ENCODE data around the gene CDK4. TPM values are rescaled to one million over a fixed set of nuclear protein-coding genes. Genes with fewer than 3 reads are reported as not detected.
A peak's percentile ranks its signal among the peaks of the same experiment; 100 is the strongest.
"Not testable (repeated sequence)": the region's sequence is repeated elsewhere in the genome, so short reads cannot be mapped to it uniquely, and the experiment has no call there.

CDK4 gene
- total RNA-seq, 1 experiment from 2014 or later: 323 TPM

DNA sequence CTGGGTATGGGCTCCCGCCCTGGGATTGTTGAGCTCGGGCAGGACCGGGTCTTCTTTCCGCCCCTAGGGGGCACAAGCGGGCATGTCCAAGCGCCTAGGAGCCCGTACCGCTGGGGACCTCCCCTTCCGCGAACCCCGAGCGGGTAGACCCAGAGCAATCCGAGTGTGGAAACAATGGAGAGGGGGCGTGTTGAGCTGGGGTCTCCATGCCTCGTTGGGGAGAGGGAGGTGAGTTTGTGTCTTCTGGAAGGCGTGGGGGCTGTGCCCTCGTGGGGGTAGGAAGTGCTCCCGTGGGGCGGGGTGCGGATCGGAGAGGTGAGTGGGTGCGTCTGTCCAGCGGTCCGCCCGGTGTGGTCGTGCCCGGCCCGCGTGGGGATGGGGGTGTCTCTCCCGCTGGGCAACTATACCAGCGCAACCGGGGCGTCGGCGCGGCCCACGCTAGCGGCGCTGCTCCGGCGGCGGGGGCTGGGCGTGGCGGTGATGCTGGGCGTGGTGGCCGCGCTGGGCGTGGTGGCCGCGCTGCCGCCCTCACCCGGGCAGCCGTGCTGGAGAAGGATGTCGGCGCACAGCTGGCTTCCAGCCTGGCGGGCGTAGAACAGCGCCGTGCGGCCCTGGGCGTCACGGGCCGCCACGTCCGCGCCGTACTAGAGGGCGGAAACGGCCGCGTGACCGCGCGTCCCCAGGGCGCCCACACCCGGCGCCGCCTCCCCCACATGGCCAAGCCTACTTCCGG is 25.8 kb downstream of the CDK4 start:
- peak; percentile 74 for DNase-seq (ENCODE audit: low spot score)

DNA sequence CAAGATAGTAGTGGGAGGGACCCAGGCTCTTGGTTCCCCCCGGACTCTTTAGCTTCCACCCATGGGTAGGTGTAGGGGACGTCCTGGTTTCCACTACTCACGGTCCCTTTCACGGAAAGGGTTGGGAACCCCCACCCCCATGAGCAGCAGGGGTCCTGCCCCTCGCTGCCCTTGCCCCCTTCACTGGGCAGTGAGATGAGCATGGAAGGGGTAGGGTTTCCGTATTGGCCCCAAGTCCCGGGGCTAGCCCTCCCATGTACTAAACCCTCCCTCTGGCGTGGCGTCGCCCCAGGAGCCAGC is 26.3 kb downstream of the CDK4 start:
- no peak for DNase-seq (ENCODE audit: low spot score)

GRCh38 chr12:57724936-57725740 is 27.0 kb downstream of the CDK4 start:
- DNase-seq (ENCODE audit: low spot score): no peak

DNA sequence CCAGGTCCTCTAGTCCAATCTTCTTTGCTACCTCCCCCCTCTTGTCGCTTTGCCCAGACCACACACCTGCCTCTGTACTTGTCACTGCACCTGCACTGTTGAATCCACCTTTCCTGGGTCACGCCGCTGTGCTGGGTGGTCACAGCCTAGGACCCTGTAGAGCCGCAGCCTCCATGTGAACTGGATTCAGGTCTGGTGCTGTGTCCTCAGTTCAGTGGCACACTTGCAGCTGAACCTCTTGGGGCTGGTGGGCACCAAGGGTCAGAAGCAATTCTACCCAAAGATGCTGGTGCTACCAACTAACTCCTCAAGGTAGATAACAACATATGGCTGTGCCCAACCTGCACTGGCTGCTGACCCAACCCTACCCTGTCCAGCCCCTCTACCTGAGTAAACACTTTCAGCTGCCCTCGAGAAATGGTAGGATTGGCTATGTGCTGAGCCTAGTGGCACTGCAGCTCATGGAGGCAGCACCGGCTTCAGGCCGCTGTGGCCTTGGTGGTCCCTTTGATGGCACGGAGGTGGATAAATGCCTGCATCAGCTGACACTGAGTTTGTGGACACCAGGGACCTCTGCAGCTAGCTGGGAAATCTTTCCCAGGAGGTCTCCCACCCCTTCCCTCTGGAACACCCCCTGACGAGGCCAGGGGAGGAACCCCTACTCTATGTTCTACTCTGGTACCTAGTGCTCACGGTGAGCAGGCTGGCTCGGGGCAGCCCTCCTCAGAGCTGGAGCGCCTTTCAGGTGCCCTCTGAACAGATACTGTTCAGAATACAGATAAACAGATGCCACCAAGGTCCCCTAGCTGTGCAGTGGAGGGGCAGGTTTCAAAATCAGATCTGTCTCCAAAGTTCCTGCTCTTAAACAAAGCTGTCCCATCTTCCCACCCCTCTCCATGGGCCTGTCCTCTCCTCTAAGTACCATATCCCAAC is 27.8 kb downstream of the CDK4 start:
- DNase-seq (ENCODE audit: low spot score): no peak

DNA sequence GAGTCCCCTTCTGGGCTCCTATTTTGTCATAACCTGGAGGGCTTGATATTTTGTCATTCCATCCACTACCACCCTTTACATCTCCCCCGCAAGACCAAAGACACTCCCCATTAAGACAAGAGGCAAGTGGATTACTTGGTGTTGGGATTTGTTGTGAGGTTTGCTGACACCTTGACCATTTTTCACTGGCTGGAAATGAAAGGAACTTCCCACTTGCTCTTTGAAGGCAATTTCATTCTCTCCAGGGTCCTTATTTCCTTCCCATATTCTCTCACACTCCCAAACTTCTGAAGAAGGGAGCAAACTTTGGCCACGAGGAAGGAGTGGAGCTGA is 28.5 kb downstream of the CDK4 start:
- DNase-seq (ENCODE audit: low spot score): no peak

- no peak for DNase-seq (ENCODE audit: low spot score)
Measured at GRCh38 chr12:57722716-57723629, 29.1 kb downstream of the CDK4 start.

DNA sequence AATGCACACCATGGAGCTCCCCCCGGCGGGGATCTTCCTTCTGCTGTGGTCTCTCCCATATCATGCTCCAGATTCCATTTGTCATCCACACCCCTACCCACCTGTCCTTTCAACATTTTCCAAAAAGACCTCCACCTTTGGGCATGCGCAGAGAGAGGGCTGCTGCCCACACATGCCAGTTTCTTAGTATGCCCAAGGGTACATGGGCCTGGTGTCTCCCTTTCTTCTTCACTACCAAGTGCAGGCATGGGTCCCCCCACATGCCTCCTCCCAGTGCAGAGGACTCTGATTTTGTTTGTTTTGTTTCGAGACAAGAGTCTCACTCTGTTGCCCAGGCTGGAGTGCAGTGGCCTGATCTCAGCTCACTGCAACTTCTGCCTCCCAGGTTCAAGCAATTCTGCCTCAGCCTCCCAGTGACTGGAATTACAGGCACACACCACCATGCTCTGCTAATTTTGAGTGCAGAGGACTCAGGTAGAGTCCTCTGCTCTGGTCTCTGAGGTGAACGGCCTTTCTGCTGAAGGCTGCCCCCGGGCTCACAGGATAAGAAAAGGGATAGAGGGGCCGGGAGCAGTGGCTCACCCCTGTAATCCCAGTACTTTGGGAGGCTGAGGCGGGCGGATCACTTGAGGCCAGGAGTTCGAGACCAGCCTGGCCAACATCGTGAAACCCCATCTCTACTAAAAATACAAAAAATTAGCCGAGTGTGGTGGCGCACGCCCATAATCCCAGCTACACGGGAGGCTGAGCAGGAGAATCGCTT is 30.1 kb downstream of the CDK4 start:
- not testable (repeated sequence) for DNase-seq (ENCODE audit: low spot score)

GRCh38 chr12:57720606-57721595 is 31.2 kb downstream of the CDK4 start:
- no peak for DNase-seq (ENCODE audit: low spot score)

- DNase-seq (ENCODE audit: low spot score): no peak
Measured at GRCh38 chr12:57719777-57720605, 32.1 kb downstream of the CDK4 start.

- no peak for DNase-seq (ENCODE audit: low spot score)
Measured at GRCh38 chr12:57718641-57719528, 33.2 kb downstream of the CDK4 start.

- DNase-seq (ENCODE audit: low spot score): no peak
Measured at GRCh38 chr12:57717846-57718640, 34.1 kb downstream of the CDK4 start.

DNA sequence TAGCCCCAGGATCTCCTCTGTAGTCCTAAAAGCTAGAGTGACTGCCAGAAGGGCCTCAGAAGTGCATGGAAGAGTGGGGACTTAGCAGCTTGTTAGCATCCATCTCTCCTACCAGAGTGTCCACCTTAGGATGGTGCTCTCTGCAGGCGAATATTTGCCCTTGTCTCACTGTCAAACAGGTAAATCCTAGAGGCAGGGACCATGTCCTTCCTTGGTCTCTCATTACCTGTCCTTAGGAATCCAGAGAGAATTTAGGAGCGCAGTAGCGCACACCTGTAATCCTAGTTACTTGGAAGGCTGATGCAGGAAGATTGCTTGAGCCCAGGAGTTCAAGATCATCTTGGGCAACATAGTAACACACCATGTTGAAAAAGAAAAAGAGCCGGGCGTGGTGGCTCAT is 35.0 kb downstream of the CDK4 start:
- no peak for DNase-seq (ENCODE audit: low spot score)

DNA sequence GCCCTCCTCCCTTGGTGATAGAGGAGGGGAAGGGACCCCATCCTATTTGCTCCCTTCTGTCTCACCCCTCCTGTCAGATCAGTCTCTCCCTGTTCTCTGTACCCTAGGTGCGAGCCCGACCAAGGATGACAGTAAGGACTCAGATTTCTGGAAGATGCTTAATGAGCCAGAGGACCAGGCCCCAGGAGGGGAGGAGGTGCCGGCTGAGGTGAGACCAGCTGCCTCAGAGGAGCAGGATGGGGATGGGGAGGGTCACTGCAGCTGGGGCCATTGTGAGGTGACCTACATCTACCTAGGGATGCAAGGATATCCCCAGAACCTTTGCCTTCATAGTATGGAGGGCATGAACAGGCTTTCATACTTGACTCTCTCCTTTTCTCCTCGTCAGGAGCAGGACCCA is 35.8 kb downstream of the CDK4 start:
- DNase-seq (ENCODE audit: low spot score): no peak

GRCh38 chr12:57715786-57716185 is 36.3 kb downstream of the CDK4 start:
- DNase-seq (ENCODE audit: low spot score): no peak

DNA sequence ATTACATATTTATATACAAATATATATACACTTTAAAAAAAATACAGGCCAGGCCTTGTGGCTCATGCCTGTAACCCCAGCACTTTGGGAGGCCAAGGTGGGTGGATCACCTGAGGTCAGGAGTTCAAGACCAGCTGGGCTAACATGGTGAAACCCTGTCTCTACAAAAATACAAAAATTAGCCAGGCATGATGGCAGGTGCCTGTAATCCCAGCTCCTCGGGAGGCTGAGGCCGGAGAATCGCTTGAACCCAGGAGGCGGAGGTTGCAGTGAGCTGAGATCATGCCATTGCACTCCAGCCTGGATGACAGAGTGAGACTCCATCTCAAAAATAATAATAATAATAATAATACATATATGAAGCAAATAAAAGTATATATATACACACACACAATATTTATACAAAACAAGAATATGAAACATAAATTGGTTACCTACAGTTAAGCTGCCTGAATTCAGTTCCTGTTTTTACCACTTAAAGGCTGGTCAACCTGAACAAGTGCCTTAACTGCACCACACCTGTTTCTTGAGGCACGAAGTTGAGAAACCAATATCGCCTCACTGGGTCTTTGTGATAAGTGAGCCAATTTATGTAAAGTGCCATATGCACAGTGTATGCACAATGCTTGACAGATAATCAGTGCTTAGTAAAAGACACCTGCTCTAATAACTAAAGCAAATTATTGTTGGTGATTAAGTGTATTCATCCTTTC is 36.9 kb downstream of the CDK4 start:
- not testable (repeated sequence) for DNase-seq (ENCODE audit: low spot score)

DNA sequence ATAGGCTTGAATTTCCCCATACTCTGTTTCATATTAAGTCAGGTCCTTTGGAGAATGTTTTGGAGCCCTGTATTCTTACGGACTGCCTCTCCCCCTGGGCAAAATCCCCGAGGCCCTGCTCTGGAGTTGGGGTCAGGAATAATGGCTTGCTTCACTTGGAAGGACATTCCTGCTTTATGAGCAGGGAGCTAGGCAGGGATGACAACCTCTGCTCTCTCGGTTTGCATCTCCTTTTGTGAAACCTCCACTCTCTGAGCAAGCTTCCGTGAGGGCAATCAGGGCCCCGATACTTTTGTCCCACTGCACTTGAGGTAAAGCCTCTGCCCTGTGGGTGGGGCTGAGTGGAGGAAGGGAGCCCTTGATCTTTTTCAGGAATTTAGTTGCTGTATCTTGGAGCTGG is 38.9 kb downstream of the CDK4 start:
- no peak for DNase-seq (ENCODE audit: low spot score)
